IMR-90 (cell line): ENCODE data around the gene TRAF3IP3. TPM values are rescaled to one million over a fixed set of nuclear protein-coding genes. Genes with fewer than 3 reads are reported as not detected.

Source experiments
- ATAC-seq: fragments of 200-7000 bp; cut with Tn5 transposase; 2 replicates; pipeline ENCODE4 v1.9.1; 2020; ENCODE audit warnings: low read depth, mild to moderate bottlenecking, moderate library complexity
- BruUV-seq: library from RNA; stranded (reverse); fragments of 400-500 nt; replicated peaks from 2 replicates; lab custom pipeline; 2021; lab: Mats Ljungman, UMichigan
- CTCF ChIA-PET: fragments of 300-600 bp; formaldehyde crosslinking; extraction: SDS; loops from one replicate; lab custom pipeline; 2021; ENCODE audit warnings: antibody characterized with exemption; lab: Yijun Ruan, JAX
- POLR2A ChIA-PET: fragments of 300-600 bp; sonication (Branson Sonifier 250); formaldehyde crosslinking; loops from one replicate; lab custom pipeline; 2022; ENCODE audit warnings: antibody characterized with exemption; ENCODE audit not compliant: unreplicated experiment; lab: Charles Lee
- DNase-seq: peaks from one replicate; pipeline ENCODE4 v3.0.0; 2013
- H2AFZ ChIP-seq: replicated peaks from 2 replicates; pipeline ENCODE3; 2013; ENCODE audit warnings: low read length, mild to moderate bottlenecking; ENCODE audit not compliant: poor library complexity
- H2AK5ac ChIP-seq: 2 replicates; pipeline ENCODE4 v1.6.1; 2013; ENCODE audit warnings: low read depth, low read length, inconsistent platforms
- H2AK9ac ChIP-seq: replicated peaks from 2 replicates; pipeline ENCODE3; 2013; ENCODE audit warnings: mild to moderate bottlenecking, low read depth, low read length, moderate library complexity; ENCODE audit not compliant: poor library complexity
- H2BK120ac ChIP-seq: 2 replicates; pipeline ENCODE4 v1.6.1; 2013; ENCODE audit warnings: low read depth, low read length, inconsistent platforms
- H2BK15ac ChIP-seq: 3 replicates; pipeline ENCODE4 v1.6.1; 2013; ENCODE audit warnings: low read depth, low read length, inconsistent platforms
- H2BK20ac ChIP-seq: 2 replicates; pipeline ENCODE4 v1.6.1; 2013; ENCODE audit warnings: low read depth, mild to moderate bottlenecking, inconsistent platforms, low read length, moderate library complexity
- H2BK5ac ChIP-seq: 2 replicates; pipeline ENCODE4 v1.6.1; 2013; ENCODE audit warnings: mild to moderate bottlenecking, low read depth, low read length, inconsistent platforms; ENCODE audit not compliant: poor library complexity, severe bottlenecking
- H3K14ac ChIP-seq: replicated peaks from 2 replicates; pipeline ENCODE4 v1.6.1; 2013; ENCODE audit warnings: low read depth, low read length, inconsistent platforms
- H3K18ac ChIP-seq: 2 replicates; pipeline ENCODE4 v1.6.1; 2013; ENCODE audit warnings: low read depth, low read length, control low read depth
- H3K23ac ChIP-seq: 2 replicates; pipeline ENCODE4 v1.6.1; 2013; ENCODE audit warnings: low read depth, low read length, inconsistent platforms
- H3K27ac ChIP-seq: 2 replicates; pipeline ENCODE4 v1.5.1; 2013; ENCODE audit warnings: mild to moderate bottlenecking, control low read depth, low read length; ENCODE audit not compliant: insufficient read depth
- H3K27me3 ChIP-seq: 2 replicates; pipeline ENCODE4 v1.6.1; 2013; ENCODE audit warnings: low read length; ENCODE audit not compliant: control insufficient read depth, insufficient read depth
- H3K36me3 ChIP-seq: 2 replicates; pipeline ENCODE4 v1.6.1; 2013; ENCODE audit warnings: low read length, mixed read lengths; ENCODE audit not compliant: control insufficient read depth, insufficient read depth
- H3K4ac ChIP-seq: 2 replicates; pipeline ENCODE4 v1.6.1; 2013; ENCODE audit warnings: low read depth, low read length, inconsistent platforms
- H3K4me1 ChIP-seq: 2 replicates; pipeline ENCODE4 v1.6.1; 2013; ENCODE audit warnings: low read length, mixed read lengths; ENCODE audit not compliant: control insufficient read depth, insufficient read depth
- H3K4me2 ChIP-seq: 2 replicates; pipeline ENCODE4 v1.6.1; 2013; ENCODE audit warnings: low read depth, mild to moderate bottlenecking, control low read depth, low read length, moderate library complexity
- H3K4me3 ChIP-seq: 2 replicates; pipeline ENCODE4 v1.5.1; 2013; ENCODE audit warnings: low read depth, mild to moderate bottlenecking, control low read depth, low read length, moderate library complexity; ENCODE audit not compliant: insufficient read depth
- H3K56ac ChIP-seq: 2 replicates; pipeline ENCODE4 v1.6.1; 2013; ENCODE audit warnings: low read length, inconsistent platforms; ENCODE audit not compliant: insufficient read depth; ENCODE audit errors: extremely low read depth
- H3K79me1 ChIP-seq, 2 experiments: 2 replicates each; pipeline ENCODE4 v1.6.1; 2013; ENCODE audit warnings: low read length in 2 of 2, inconsistent platforms in 1 of 2, low read depth in 1 of 2
- H3K9ac ChIP-seq: 2 replicates; pipeline ENCODE4 v1.6.1; 2013; ENCODE audit warnings: low read depth, low read length, control low read depth
- H3K9me1 ChIP-seq: 2 replicates; pipeline ENCODE4 v1.6.1; 2013; ENCODE audit warnings: low read length, inconsistent platforms; ENCODE audit not compliant: insufficient read depth
- H3K9me3 ChIP-seq: 2 replicates; pipeline ENCODE4 v1.6.1; 2013; ENCODE audit warnings: low read length; ENCODE audit not compliant: control insufficient read depth, insufficient read depth
- H4K20me1 ChIP-seq: 2 replicates; pipeline ENCODE4 v1.6.1; 2013; ENCODE audit warnings: low read length, inconsistent platforms; ENCODE audit not compliant: insufficient read depth
- H4K5ac ChIP-seq: 2 replicates; pipeline ENCODE4 v1.6.1; 2013; ENCODE audit warnings: mild to moderate bottlenecking, low read depth, low read length, control low read depth
- H4K8ac ChIP-seq, 2 experiments: 2 replicates each; pipeline ENCODE4 v1.6.1; 2013; ENCODE audit warnings: low read depth in 2 of 2, low read length in 2 of 2, control low read depth in 1 of 2, inconsistent platforms in 1 of 2
- H4K91ac ChIP-seq: 2 replicates; pipeline ENCODE4 v1.6.1; 2013; ENCODE audit warnings: low read depth, low read length, inconsistent platforms; ENCODE audit not compliant: insufficient read depth
- BHLHE40 ChIP-seq: fragments of 150-350 bp; IDR thresholded peaks from 2 replicates; pipeline ENCODE4 v1.6.1; 2016; ENCODE audit warnings: mild to moderate bottlenecking, low read depth, low read length
- CEBPB ChIP-seq: IDR thresholded peaks from 2 replicates; pipeline ENCODE4 v1.6.1; 2012; ENCODE audit warnings: low read depth, low read length, improper control_type of control experiment
- CHD1 ChIP-seq: IDR thresholded peaks from 2 replicates; pipeline ENCODE4 v1.6.1; 2012; ENCODE audit warnings: low read depth, low read length, improper control_type of control experiment
- FOS ChIP-seq: fragments of 150-350 bp; IDR thresholded peaks from 2 replicates; pipeline ENCODE4 v1.6.1; 2016; ENCODE audit warnings: low read depth, low read length
- MAFK ChIP-seq: IDR thresholded peaks from 2 replicates; pipeline ENCODE4 v1.6.1; 2012; ENCODE audit warnings: low read depth, low read length, improper control_type of control experiment
- MAZ ChIP-seq: IDR thresholded peaks from 2 replicates; pipeline ENCODE4 v1.6.1; 2012; ENCODE audit warnings: low read depth, mild to moderate bottlenecking, low read length, improper control_type of control experiment, moderate library complexity, borderline replicate concordance
- MXI1 ChIP-seq: IDR thresholded peaks from 2 replicates; pipeline ENCODE4 v1.6.1; 2012; ENCODE audit warnings: low read depth, mild to moderate bottlenecking, low read length, moderate library complexity, borderline replicate concordance
- NFE2L2 ChIP-seq: fragments of 150-350 bp; IDR thresholded peaks from 2 replicates; pipeline ENCODE4 v1.6.1; 2016; ENCODE audit warnings: low read depth, mild to moderate bottlenecking, low read length
- POLR2A ChIP-seq: IDR thresholded peaks from 2 replicates; pipeline ENCODE4 v1.6.1; 2012; ENCODE audit warnings: mild to moderate bottlenecking, low read depth, low read length
- RAD21 ChIP-seq: IDR thresholded peaks from 2 replicates; pipeline ENCODE4 v1.6.1; 2012; ENCODE audit warnings: low read length, improper control_type of control experiment
- RCOR1 ChIP-seq: IDR thresholded peaks from 2 replicates; pipeline ENCODE4 v1.6.1; 2012; ENCODE audit warnings: mild to moderate bottlenecking, low read length, improper control_type of control experiment; ENCODE audit not compliant: insufficient replicate concordance
- RFX5 ChIP-seq: IDR thresholded peaks from 2 replicates; pipeline ENCODE4 v1.8.0; 2012; ENCODE audit warnings: low read depth, mild to moderate bottlenecking, low read length, moderate library complexity
- SMC3 ChIP-seq: fragments of 150-350 bp; IDR thresholded peaks from 2 replicates; pipeline ENCODE4 v1.6.1; 2016; ENCODE audit warnings: low read depth, mild to moderate bottlenecking, antibody characterized with exemption, low read length, moderate library complexity
- WGBS, 2 experiments: methylation state at CpG; one replicate each; pipeline versions ENCODE4 v1.1.5 to v1.1.7; 2013; ENCODE audit warnings: missing lambda C conversion rate in 2 of 2; ENCODE audit not compliant: insufficient read length in 1 of 2; ENCODE audit errors: extremely low coverage in 2 of 2; 5-methylcytosine and 5-hydroxymethylcytosine counted together
- dilution Hi-C: fragments of 300-500 bp; cut with HindIII; formaldehyde crosslinking; loops from one replicate; pipeline ENCODE4 v1.14.3; 2018; ENCODE audit warnings: low sequenced_read_pairs; ENCODE audit not compliant: unreplicated experiment
- in situ Hi-C: fragments of 300-500 bp; cut with MboI; formaldehyde crosslinking; loops from 3 replicates; pipeline ENCODE4 v1.14.3; 2019; ENCODE audit warnings: low sequenced_read_pairs, inconsistent platforms, mixed read lengths
- intact Hi-C: fragments of 100-400 bp; cut with micrococcal nuclease; formaldehyde crosslinking; loops from 2 replicates; pipeline ENCODE4 v1.10.0; 2022
- polyA plus RNA-seq, 3 experiments: library from polyadenylated mRNA; depleted of rRNA; stranded (reverse); fragments of >200 nt; gene quantifications; 2 replicates each; pipeline ENCODE4 v1.2.3, GENCODE V29; 2012; ENCODE audit warnings: low replicate concordance in 1 of 3
- total RNA-seq: library from RNA; depleted of rRNA; stranded (reverse); fragments of >200 nt; gene quantifications from 2 replicates; pipeline ENCODE4 v1.2.3, GENCODE V29; 2012
- TF ChIP-seq, protein P1 (sequence below): fragments of 150-350 bp; IDR thresholded peaks from 2 replicates; pipeline ENCODE4 v1.6.1; 2017; ENCODE audit warnings: mild to moderate bottlenecking, antibody characterized with exemption, low read length, low read depth
- TF ChIP-seq, protein P2 (sequence below): conservative IDR thresholded peaks from 2 replicates; pipeline ENCODE4 v1.5.1; 2012; ENCODE audit warnings: mild to moderate bottlenecking, low read depth, low read length, improper control_type of control experiment

The TRAF3IP3 gene
- total and polyA plus RNA-seq, 2 of the 4 experiments (the other 2 are of a cell fraction): 0.12 to 0.18 TPM

DNA sequence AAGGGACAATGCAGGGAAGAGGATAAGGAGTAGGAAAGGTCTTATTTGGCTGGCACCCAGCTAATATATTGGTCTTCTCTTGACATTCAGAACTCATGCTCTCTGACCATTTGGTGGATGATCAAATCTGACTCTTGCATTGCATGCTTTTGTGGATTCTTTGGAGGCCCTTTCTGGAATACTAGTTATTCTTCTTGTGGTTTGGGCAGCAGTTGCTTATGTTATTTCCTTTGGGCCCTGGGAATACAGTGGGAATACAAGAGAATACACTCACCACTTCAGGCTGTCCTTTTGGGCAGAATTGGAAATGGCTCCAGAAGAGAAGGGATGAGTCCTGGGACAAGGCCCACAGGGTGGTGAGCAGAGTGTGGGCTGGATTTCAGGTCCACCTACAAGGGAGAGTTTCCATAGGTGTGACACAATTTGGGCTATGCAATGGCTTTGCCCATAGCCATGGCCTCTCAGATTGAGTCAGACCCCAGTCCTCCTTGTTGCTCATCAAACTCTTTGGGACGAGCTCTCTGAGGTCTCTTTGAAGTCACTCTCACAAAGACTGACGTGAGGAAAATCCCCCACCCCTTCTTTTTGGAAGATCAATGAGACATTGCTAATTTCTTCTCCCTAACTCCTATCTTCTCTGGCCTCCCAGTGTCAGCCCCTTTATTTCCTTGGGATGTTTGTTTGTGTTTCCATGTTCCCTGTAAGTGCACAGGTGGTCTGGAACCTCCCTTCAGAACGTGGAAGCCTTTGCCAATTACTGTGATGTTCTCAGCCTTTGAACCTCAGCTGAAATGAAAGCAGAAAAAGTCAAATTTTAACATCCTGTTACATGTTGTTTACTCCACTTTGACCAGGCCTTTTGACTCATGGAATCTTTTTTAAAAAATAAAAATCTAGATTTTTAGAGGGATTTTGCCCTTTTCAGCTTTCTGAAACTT lies 31.8 kb upstream of the TRAF3IP3 start:
- CTCF ChIA-PET: interaction anchor here (0.8 kb wide), 1 partner anchor 24 kb away, joined by 4 read pairs; no protein-coding TSS in a partner anchor
- dilution Hi-C loops: no loop called here
- TF ChIP-seq POLR2A: no peak
- no peak for TF ChIP-seq NFE2L2
- no peak for TF ChIP-seq RCOR1
- TF ChIP-seq MAZ: no peak
- no peak for TF ChIP-seq RAD21
- TF ChIP-seq BHLHE40: no peak
- no peak for TF ChIP-seq SMC3
- TF ChIP-seq CEBPB: no peak
- TF ChIP-seq, protein P1, sequence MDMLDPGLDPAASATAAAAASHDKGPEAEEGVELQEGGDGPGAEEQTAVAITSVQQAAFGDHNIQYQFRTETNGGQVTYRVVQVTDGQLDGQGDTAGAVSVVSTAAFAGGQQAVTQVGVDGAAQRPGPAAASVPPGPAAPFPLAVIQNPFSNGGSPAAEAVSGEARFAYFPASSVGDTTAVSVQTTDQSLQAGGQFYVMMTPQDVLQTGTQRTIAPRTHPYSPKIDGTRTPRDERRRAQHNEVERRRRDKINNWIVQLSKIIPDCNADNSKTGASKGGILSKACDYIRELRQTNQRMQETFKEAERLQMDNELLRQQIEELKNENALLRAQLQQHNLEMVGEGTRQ: no peak
- TF ChIP-seq CHD1: no peak
- TF ChIP-seq RFX5: no peak
- no peak for TF ChIP-seq MAFK
- no peak for TF ChIP-seq FOS
- no peak for TF ChIP-seq MXI1
- TF ChIP-seq, protein P2, sequence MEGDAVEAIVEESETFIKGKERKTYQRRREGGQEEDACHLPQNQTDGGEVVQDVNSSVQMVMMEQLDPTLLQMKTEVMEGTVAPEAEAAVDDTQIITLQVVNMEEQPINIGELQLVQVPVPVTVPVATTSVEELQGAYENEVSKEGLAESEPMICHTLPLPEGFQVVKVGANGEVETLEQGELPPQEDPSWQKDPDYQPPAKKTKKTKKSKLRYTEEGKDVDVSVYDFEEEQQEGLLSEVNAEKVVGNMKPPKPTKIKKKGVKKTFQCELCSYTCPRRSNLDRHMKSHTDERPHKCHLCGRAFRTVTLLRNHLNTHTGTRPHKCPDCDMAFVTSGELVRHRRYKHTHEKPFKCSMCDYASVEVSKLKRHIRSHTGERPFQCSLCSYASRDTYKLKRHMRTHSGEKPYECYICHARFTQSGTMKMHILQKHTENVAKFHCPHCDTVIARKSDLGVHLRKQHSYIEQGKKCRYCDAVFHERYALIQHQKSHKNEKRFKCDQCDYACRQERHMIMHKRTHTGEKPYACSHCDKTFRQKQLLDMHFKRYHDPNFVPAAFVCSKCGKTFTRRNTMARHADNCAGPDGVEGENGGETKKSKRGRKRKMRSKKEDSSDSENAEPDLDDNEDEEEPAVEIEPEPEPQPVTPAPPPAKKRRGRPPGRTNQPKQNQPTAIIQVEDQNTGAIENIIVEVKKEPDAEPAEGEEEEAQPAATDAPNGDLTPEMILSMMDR: no peak

More for the DNA sequence above, 31.8 kb upstream of the TRAF3IP3 start:
- no peak overlapping the region for H3K56ac ChIP-seq
- H4K5ac ChIP-seq: no peak overlapping the region
- no peak for ATAC-seq
- no peak overlapping the region for H2BK20ac ChIP-seq
- no peak overlapping the region for H3K14ac ChIP-seq
- WGBS, 2 experiments: 18% methylated on average over 2 of the region's 3 CpGs; no CpG with 5 or more reads in 1 of the 2 experiments
- H2AFZ ChIP-seq: no peak overlapping the region
- peaks cover 1% of the 10 kb centered on the region; the same call in 1 of the 2 replicates for H3K4me1 ChIP-seq
- DNase-seq: no peak
- H3K18ac ChIP-seq: no peak overlapping the region
- no peak overlapping the region for H2BK120ac ChIP-seq
- H3K4me3 ChIP-seq: no peak overlapping the region
- no peak overlapping the region for H3K9ac ChIP-seq
- no peak overlapping the region for H2AK5ac ChIP-seq
- H3K4me2 ChIP-seq: no peak overlapping the region
- no peak overlapping the region for H3K27ac ChIP-seq
- no TSS peak for BruUV-seq
- no peak overlapping the region for H2BK5ac ChIP-seq
- H4K8ac ChIP-seq: no peak overlapping the region
- H3K9me3 ChIP-seq: no peaks in the 10 kb centered on the region
- H3K27me3 ChIP-seq: no peaks in the 10 kb centered on the region
- in situ Hi-C loops (no loop called here), intact Hi-C loops (no loop called here)
- no peak overlapping the region for H3K4ac ChIP-seq
- H4K91ac ChIP-seq: no peak overlapping the region
- no peaks in the 10 kb centered on the region for H3K79me1 ChIP-seq
- H2AK9ac ChIP-seq: no peak overlapping the region
- H3K9me1 ChIP-seq: no peaks in the 10 kb centered on the region
- no peak overlapping the region for H3K23ac ChIP-seq
- H2BK15ac ChIP-seq: no peak overlapping the region
- POLR2A ChIA-PET: no interaction called here
- no peaks in the 10 kb centered on the region for H4K20me1 ChIP-seq
- no peaks in the 10 kb centered on the region for H3K36me3 ChIP-seq
